AML-193 (cell line): Measurements from ENCODE around the gene TRIM26.

Experiments
- DNase-seq, 2 experiments: peaks; one replicate each; lab custom pipeline; 2025; lab: John Stamatoyannopoulos, UW

The TRIM26 gene

DNA sequence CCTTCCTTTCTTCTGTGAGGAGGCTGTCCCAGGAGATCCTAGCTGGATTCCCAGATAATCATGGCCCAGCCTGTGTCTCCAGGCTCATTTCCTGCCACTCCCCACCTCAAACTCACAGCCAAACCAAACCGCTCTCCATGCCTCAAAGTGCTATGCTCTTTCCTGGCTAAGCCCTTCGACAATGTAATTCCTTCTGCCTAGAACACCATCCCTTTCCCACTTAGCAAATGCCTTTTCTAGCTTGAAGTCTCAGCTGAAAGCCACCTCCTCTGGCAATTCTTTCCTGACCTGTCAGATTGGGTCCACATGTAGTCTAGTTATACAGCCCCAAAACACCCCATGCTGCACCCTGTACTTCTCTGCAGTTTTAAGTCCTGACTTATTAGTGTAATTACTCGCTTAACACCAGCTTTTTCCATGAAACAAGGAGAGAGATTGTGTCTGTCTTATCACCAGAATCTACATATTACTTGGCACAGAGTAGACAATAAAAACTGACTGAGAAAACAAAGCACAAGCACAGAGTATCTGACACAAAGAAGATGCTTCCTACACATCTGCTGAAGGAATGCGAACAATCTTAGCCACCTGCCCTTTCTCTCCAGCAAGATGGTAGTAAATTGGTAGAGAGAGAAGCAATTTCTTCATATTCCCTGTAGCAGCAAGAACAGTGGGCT, 5.4 kb downstream of the TRIM26 start:
- DNase-seq: no peak

GRCh38 chr6:30206799-30207618, 6.2 kb downstream of the TRIM26 start:
- no peak for DNase-seq

- no peak for DNase-seq
Measured at GRCh38 chr6:30206152-30206551, 7.1 kb downstream of the TRIM26 start.

DNA sequence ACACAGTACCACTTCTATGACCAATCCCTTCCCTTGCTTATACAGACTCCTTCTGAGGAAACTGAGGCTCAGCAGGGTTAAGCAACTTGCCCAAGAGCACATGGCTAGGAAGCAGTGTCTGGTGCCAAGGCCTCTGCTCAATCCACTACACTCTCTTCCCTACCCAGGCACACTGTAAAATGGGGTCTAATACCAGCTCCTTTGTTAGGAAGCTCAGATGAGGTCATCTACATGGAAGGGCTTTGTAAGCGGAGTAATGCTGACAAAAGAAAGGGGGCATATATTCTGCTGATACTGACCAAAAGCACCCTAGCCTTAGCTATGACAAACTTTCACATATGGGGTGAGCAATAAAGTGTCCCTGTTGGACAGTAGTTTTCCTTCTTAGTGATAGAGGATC, 9.1 kb downstream of the TRIM26 start:
- no peak for DNase-seq

DNA sequence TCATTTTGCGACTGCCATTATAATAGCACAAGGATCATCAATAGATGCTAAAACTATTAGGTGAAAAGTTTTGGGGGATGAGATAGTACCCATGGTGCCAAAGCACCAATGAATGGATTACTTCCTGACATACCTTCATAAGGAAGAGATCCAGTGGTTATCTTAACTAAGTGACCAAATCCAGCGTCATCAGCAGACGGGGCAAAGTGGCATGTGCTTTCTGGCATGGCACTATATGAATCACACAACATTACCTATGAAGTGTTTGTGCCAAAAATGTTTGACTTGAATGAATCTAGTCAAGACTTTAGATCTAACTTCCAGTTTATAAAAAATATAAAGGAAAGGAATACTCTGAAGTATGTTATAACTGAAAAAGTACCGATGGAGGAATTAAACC, 10.8 kb downstream of the TRIM26 start:
- no peak for DNase-seq

- DNase-seq: peak; percentile 66 to 75
Measured at GRCh38 chr6:30200551-30201281, 12.5 kb downstream of the TRIM26 start.

- no peak for DNase-seq
Measured at GRCh38 chr6:30198166-30199084, 14.8 kb downstream of the TRIM26 start.

DNA sequence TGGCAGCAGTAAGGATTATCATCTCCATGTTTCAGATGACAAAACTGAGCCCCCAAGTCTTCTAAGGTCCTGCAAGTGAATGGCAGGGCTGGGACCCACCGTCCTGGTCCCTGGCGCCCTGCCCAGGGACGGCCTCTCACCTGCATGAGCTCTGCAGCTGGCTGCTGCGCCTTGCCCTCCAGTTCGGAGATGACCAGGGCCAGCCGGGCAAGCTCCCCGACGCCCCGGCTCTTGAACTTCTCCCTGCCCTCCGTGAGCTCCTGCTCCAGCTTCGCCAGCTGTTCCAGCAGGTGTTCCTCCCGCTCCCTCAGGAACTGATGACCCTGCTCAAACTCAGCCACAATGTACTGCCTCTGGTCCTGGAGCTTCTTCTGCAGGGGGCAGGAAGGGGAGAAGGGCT, 16.8 kb downstream of the TRIM26 start:
- no peak for DNase-seq

DNA sequence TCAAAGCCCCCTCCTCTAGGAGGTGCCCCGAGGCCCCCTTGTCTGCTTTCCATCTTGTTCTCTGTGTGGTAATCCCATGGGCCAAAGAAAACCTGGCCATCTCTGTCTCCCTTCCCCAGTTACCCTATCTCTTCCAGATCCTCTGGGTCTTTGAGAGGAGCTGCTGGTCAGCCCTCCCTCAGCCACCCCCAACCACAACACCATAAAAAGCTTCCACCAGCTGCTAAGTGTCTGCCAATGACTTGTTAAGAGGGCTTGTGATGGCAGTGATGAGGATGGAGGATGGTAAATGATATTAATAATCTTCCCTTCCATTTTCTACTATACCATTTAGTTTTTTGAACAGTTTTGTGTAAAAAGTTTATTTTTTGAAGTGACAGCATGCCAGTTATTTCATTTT, 17.3 kb downstream of the TRIM26 start:
- no peak for DNase-seq

DNA sequence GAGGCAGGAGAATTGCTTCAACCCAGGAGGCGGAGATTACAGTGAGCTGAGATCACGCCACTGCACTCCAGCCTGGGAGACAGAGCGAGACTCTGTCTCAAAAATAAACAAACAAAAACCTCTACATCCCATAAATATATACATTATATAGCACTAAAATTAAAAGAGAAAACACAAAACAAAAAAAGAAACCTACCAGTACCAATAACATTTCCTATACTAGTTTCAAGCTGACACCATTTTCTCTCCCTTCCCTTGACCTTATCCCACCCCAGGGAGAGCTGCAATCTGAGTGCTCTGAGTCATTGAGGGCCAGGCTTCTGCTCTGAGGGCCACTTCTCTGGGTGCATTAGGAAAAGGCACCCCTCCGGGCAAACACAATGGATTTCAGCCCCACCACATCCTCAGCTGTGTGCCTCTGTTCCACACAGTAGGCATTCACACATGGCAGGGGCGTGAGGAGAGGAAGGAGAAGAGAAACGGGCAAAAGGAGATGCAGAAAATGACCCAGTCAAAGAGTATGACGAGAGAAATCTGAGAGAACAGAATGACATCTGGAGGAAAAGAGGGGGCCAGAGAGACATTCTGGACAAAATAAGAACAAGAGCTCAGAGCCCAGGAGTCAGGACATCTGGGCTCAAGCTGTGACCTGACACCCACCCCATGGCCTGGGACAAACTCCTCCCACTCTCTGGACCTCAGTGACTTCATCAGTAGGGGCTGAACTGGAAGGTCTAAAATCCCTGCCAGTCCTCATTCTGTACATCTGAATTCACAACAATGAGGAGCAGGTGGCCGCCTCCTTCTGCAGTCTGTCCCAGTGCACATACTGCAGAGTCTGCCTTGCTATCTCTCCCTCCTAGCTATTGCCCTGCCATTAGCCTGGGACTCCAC, 18.2 kb downstream of the TRIM26 start:
- no peak for DNase-seq

- DNase-seq: no peak
Measured at GRCh38 chr6:30192076-30192475, 21.1 kb downstream of the TRIM26 start.

DNA sequence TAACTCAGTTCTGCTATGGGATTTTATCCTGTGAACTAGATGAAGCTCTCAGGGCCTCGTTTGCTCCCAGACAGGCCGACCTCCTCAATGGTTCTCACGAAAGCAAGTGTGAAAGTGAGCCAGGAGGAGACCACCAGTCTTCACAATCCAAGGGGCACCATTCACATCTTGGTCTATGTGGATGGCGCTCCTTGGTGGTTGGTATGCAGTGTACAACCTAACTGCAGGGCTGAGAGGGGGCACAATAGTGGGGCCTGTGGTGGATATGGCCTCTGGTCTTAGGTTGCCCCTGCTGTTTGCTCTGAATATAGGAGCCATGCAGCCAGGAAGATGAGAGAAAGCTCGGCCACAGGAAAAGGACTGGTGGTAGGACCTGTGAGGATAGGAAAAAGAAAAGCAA, 24.7 kb downstream of the TRIM26 start:
- DNase-seq: no peak

DNA sequence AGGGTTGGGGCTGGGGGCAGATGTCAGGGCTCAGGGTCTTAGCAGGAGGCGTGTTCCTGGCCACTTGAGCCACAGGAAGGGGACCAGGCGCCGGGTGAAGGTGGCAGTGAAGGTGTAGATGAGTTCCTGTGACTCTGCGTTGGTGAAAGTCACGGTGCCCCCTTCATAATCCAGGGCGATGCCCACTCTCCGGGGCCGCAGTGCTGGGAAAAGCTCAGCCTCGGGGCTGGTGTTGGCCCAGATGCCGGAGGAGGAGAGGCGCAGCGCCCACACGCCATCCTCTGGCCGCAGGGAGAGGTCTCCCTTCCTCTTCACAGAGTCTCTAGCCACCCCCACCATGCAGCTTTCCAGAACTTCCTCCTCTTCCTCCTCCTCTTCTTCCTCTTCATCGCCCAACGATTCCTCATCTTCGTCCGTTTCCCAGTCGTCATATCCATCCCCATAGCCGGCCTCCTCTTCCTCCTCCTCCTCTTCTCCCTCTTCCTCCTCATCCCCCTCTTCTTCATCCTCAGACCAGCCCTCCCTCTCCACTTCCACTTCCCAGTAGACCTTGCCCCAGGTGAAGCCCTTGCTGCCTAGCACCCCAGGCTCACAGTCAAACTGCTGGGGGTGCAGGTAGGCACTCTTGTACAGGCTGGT, 27.2 kb downstream of the TRIM26 start:
- no peak for DNase-seq

DNA sequence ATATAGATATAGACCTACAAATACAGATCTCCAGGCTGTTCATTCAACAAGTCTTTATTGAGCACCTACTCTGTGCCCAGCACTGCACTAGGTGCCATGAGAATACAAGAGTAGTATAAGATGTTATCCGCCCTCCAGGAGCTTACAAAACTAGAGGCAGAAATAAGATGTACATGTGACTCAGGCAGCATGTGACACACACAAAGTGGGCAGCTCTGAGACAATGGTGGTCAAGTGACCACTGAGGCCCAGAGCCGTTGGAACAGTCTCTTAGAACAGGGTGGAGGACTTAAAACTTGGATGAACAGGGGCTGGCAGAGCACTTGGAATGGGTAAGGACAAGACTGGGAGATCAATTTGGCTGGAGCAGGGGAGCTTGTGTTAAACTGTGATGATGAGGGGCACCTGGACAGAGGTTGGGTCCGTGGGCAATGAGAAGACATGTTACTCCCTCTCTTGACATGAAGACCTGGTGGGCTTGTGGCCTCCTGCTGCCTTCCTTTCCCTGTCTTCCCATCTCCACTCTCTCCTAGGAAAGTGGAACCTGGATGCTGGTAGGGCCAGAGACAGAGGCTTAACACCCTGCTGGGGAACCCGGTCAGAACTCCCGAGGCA, 28.7 kb downstream of the TRIM26 start:
- no peak for DNase-seq

- DNase-seq: no peak
Measured at GRCh38 chr6:30180145-30180544, 33.1 kb downstream of the TRIM26 start.

DNA sequence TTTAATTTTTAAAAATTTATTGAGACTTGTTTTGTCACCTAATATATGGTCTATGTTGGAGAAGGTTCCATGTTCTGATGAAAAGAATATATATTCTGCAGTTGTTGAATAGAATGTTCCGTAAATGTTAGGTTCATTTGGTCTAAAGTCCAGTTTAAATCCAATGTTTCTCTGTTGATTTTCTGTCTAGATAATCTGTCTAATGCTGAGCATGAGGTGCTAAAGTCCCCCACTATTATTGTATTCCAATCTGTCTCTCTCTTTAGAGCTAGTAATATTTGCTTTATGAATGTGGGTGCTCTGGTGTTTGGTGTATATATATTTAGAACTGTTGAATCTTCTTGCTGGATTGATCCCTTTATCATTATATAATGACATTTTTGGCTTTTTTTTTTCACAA, 34.4 kb downstream of the TRIM26 start:
- DNase-seq: no peak

DNA sequence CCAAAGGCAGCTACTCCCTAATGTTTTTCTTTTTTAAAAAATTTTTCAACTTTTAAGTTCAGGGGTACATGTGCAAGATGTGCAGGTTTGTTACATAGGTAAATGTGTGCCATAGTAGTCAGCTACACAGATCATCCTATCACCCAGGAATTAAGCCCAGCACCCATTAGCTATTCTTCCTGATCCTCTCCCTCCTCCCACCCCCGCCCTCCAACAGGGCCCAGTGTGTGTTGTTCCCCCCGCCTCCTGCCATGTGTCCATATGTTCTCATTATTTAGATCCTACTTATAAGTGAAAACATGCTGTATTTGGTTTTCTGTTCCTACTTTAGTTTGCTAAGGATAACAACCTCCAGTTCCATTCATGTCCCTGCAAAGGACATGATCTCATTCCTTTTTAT, 37.4 kb downstream of the TRIM26 start:
- no peak for DNase-seq

GRCh38 chr6:30172681-30173080, 40.5 kb downstream of the TRIM26 start:
- no peak for DNase-seq

- DNase-seq: no peak
Measured at GRCh38 chr6:30171677-30172471, 41.3 kb downstream of the TRIM26 start.
